Nephron progenitor cell (in vitro differentiated cells): Measurements from ENCODE around the gene ZDBF2.

ENCODE experiments used
- DNase-seq: peaks from one replicate; pipeline ENCODE4 v3.0.0; 2021
- H3K27ac Mint-ChIP-seq: 2 replicates; pipeline ENCODE4 v1.8.0; 2021; ENCODE audit warnings: mild to moderate bottlenecking, moderate library complexity, mixed read lengths
- H3K27me3 Mint-ChIP-seq: 2 replicates; pipeline ENCODE4 v1.8.0; 2021; ENCODE audit warnings: mild to moderate bottlenecking, low read depth, mixed read lengths; ENCODE audit not compliant: poor library complexity
- H3K36me3 Mint-ChIP-seq: 2 replicates; pipeline ENCODE4 v1.8.0; 2021; ENCODE audit warnings: low read depth, mixed read lengths
- H3K4me1 Mint-ChIP-seq: 2 replicates; pipeline ENCODE4 v1.8.0; 2021; ENCODE audit warnings: mixed read lengths
- H3K4me3 Mint-ChIP-seq: 2 replicates; pipeline ENCODE4 v1.8.0; 2021; ENCODE audit warnings: mild to moderate bottlenecking, moderate library complexity, mixed read lengths
- H3K9me3 Mint-ChIP-seq: 2 replicates; pipeline ENCODE4 v1.8.0; 2021; ENCODE audit warnings: mild to moderate bottlenecking, moderate library complexity, mixed read lengths
- TF ChIP-seq, protein P1 (sequence below): fragments of 200-600 bp; sonication (generic); IDR thresholded peaks from 2 replicates; pipeline ENCODE4 v1.5.0; 2021; ENCODE audit warnings: antibody characterized with exemption

ZDBF2 gene

DNA sequence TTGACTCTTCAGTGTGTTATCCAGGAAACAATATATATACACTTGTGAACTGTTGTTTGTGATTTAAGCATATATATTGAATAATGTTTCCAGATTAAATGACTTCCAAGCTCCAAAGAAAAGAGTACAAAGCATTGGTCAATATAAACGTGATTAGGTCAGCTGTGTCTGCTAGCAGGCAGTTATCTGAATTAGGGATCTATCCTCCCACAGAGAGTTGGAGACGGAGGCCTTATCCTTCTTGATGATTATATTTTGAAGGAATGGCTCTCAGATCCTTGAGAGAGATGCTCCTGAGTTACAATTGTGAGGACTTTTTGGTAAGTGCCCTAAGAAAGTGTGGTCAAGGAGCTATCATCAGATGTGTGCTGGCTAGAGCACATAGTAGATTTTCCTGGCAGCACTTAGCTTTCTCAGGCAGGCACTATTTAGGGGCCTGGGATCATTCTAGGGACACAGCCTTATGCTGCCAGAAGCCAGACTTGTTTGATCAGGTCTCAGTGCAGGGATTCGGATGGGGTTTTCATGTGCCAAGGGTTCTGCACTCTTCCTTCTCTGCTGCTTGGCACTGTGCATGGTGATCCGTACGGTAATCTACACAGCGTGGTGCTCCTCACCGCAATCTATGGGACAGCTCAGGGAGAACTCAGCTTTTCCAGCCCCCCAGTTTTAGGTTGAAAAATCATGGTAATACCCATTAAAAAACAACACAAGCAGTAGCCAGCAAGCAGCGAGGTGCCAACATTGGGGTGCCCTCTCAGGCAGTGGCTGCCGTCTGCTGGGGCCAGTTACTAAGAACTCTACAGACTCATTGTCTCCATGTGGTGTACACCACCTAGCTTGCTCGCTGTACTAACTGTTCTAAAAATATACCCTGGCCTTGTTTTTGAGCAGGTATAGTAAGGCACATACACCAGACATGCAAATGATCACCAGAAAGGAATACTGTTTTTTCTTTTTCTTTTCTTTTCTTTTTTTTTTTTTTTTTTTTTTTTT is 8.0 kb upstream of the ZDBF2 start:
- Mint-ChIP-seq H3K36me3 (no peaks in the 10 kb centered on the region), H3K27me3 (peaks cover 32% of the 10 kb centered on the region), H3K27ac (no peak overlapping the region), H3K4me3 (no peak overlapping the region), H3K9me3 (no peaks in the 10 kb centered on the region), H3K4me1 (peaks cover 15% of the 10 kb centered on the region)
- no peak for DNase-seq
- TF ChIP-seq, protein P1, sequence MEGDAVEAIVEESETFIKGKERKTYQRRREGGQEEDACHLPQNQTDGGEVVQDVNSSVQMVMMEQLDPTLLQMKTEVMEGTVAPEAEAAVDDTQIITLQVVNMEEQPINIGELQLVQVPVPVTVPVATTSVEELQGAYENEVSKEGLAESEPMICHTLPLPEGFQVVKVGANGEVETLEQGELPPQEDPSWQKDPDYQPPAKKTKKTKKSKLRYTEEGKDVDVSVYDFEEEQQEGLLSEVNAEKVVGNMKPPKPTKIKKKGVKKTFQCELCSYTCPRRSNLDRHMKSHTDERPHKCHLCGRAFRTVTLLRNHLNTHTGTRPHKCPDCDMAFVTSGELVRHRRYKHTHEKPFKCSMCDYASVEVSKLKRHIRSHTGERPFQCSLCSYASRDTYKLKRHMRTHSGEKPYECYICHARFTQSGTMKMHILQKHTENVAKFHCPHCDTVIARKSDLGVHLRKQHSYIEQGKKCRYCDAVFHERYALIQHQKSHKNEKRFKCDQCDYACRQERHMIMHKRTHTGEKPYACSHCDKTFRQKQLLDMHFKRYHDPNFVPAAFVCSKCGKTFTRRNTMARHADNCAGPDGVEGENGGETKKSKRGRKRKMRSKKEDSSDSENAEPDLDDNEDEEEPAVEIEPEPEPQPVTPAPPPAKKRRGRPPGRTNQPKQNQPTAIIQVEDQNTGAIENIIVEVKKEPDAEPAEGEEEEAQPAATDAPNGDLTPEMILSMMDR = no peak

DNA sequence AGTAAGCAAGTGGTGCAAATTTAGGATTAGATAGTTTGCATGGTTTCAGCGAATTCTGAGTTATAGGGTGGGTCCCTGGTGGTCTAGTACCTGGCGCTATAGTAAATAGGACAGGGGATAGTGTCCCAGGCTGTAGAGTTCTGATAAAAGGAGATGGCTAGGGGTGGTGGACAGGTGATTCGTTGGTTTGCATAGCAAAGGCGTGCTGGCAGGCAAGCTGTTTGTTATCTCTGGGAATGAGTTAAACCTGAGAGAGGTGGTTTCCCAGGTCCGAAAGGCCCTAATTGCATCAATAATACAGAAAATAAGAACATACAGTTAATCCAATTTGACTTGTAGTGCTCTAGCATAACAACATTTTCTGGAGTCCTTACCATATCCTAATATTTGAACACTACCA is 6.9 kb upstream of the ZDBF2 start:
- Mint-ChIP-seq H3K4me3 (no peak overlapping the region), H3K36me3 (no peaks in the 10 kb centered on the region), H3K9me3 (no peaks in the 10 kb centered on the region), H3K4me1 (peaks cover 15% of the 10 kb centered on the region), H3K27ac (no peak overlapping the region), H3K27me3 (peaks cover 37% of the 10 kb centered on the region)
- no peak for DNase-seq
- TF ChIP-seq, protein P1 = no peak

DNA sequence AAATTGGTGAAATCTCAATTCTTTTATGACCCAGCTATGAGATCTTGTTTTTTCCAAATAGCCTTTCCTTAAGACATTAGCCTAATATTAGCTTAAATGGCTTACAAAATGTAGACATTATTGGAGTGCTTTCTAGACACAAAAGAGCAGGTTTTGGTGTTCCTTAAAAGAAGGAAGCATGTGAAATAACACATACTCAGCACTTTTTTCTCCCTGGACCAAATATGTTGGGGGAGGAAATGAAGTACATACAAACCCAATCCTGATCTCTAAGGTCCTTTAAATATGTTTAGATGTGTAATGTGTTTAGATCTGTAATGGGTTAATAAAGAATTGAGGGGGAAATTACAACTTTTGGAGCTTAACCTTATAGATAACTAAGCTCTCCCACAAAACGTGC is 3.4 kb upstream of the ZDBF2 start:
- no peaks in the 10 kb centered on the region for H3K36me3 Mint-ChIP-seq
- DNase-seq = no peak
- no peak overlapping the region for H3K27ac Mint-ChIP-seq
- H3K4me3 Mint-ChIP-seq = no peak overlapping the region
- peaks cover 24% of the 10 kb centered on the region for H3K4me1 Mint-ChIP-seq
- no peaks in the 10 kb centered on the region for H3K9me3 Mint-ChIP-seq
- TF ChIP-seq, protein P1 = no peak
- H3K27me3 Mint-ChIP-seq = peaks cover 30% of the 10 kb centered on the region

DNA sequence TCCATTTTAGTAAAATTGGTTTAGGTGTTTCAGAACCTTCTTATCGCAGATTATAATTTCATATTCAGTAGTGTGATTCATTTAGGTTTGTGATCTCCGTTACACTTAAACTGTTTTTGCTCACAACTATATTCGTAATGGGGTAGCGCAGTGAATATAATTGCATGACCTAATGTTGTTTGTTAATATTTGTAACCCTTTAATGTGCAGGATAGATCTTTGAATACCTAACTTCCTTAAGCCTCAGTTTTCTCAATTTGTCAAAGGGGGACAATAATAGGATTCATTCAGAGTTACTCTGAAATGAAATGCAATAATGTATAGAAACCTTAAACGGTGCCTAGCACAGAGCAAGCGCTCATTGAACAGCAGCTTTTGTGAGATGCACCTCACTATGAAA is 558 bp upstream of the ZDBF2 start:
- peak overlapping the region; percentile 89 for H3K4me3 Mint-ChIP-seq
- H3K36me3 Mint-ChIP-seq = no peaks in the 10 kb centered on the region
- H3K9me3 Mint-ChIP-seq = no peaks in the 10 kb centered on the region
- H3K4me1 Mint-ChIP-seq = peaks cover 44% of the 10 kb centered on the region
- peaks cover 30% of the 10 kb centered on the region for H3K27me3 Mint-ChIP-seq
- no peak overlapping the region for H3K27ac Mint-ChIP-seq
- TF ChIP-seq, protein P1 = no peak
- DNase-seq = no peak

DNA sequence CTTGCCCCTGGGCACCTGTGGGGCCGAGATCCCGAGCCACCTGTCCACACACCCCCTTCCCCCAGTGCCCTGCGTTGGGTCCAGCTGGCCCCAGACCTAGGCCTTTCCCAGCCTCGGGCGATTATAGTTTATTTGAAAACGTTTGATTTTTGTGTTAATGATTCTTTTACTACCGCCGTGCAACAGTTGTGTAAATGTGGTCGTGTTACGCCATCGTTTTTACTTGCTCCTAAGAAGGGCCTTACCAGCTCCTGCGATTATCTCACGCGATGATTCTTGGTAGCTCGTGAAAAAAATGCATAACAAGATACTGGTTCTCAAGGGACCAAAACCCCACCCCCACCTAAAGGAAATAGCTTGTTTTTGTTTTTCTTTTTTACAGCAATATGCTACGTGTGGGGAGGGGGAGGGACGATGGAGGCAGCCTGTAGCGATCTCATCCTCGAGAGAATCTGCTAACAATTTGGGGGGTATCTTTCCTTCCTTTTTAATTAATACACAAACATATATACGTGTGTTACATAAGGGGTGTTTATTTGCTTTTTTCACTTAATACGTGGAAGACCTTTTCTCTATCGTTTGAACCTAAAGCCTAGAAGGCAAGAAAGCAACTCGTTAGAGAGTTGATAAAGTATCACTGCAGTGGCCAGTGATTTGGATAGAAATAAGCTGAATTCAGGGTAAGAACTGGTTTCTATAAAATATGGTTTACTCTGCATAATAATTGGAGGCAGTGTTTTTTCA is 1.0 kb downstream of the ZDBF2 start:
- peaks cover 44% of the 10 kb centered on the region for H3K4me1 Mint-ChIP-seq
- H3K36me3 Mint-ChIP-seq = peaks cover 5% of the 10 kb centered on the region
- no peak for DNase-seq

More for the DNA sequence above, 1.0 kb downstream of the ZDBF2 start:
- Mint-ChIP-seq H3K9me3 (no peaks in the 10 kb centered on the region), H3K27me3 (peaks cover 24% of the 10 kb centered on the region), H3K4me3 (peak overlapping the region; percentile 94), H3K27ac (peak overlapping the region; percentile 96)
- TF ChIP-seq, protein P1 = no peak
